GM12874 (cell line): ENCODE measurements around the gene RPS8.

ENCODE experiments used
- TF ChIP-seq, protein P1 (sequence below): IDR thresholded peaks from 2 replicates; pipeline ENCODE4 v1.5.1; 2011; ENCODE audit warnings: low read depth, mild to moderate bottlenecking, control low read depth, low read length, moderate library complexity; ENCODE audit not compliant: insufficient read depth

The RPS8 gene

DNA sequence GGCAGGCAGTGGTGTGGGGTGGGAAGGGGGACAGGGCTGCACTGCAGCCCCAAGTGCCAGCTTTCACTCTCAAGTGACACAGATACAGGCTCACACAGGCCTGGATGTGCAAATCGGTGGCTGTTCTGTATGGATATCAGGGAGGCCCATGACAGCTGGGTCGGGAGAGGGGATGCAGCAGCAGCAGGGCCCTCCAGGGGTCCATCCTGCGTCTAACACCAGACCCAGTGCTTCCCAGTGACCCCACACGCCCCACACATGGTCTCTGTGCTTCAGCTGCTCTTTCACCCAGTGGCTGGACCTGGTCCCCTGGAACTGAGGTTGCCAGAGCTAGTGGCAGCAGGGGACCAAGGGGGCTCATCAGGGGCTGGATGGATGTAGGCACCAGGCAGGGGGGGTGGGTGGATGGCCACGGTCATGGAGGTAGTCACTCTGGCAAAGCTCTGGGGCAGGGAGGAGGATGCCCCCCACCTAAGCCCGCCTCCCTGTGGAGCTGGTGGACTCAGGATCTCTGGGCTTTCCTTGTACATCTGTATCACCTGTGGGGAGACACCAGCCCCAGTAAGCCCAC, 46.9 kb downstream of the RPS8 start:
- TF ChIP-seq, protein P1, sequence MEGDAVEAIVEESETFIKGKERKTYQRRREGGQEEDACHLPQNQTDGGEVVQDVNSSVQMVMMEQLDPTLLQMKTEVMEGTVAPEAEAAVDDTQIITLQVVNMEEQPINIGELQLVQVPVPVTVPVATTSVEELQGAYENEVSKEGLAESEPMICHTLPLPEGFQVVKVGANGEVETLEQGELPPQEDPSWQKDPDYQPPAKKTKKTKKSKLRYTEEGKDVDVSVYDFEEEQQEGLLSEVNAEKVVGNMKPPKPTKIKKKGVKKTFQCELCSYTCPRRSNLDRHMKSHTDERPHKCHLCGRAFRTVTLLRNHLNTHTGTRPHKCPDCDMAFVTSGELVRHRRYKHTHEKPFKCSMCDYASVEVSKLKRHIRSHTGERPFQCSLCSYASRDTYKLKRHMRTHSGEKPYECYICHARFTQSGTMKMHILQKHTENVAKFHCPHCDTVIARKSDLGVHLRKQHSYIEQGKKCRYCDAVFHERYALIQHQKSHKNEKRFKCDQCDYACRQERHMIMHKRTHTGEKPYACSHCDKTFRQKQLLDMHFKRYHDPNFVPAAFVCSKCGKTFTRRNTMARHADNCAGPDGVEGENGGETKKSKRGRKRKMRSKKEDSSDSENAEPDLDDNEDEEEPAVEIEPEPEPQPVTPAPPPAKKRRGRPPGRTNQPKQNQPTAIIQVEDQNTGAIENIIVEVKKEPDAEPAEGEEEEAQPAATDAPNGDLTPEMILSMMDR: no peak

DNA sequence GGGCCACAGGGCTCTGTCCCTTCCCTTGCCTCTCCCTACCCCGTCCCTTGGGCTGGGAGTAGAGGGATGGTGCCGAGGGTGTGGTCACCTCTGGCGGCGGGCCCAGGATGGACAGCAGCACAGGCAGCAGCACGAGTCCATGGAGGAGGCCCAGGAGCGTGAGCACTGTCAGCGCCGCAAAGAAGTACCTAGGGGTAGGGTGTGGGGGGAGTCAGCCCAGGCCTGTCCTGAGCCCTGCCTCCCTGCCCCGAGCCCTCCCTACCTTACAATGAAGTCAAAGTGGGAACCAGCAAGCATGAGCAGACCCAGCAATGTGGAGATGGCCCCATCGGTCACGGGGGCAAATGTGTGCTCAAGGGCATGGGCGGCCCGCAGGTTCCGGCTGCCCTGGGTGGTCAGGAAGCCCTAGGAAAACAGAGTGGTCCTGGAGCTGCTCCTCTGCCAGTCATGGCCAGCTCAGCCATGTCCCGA, 47.7 kb downstream of the RPS8 start:
- TF ChIP-seq, protein P1: no peak

DNA sequence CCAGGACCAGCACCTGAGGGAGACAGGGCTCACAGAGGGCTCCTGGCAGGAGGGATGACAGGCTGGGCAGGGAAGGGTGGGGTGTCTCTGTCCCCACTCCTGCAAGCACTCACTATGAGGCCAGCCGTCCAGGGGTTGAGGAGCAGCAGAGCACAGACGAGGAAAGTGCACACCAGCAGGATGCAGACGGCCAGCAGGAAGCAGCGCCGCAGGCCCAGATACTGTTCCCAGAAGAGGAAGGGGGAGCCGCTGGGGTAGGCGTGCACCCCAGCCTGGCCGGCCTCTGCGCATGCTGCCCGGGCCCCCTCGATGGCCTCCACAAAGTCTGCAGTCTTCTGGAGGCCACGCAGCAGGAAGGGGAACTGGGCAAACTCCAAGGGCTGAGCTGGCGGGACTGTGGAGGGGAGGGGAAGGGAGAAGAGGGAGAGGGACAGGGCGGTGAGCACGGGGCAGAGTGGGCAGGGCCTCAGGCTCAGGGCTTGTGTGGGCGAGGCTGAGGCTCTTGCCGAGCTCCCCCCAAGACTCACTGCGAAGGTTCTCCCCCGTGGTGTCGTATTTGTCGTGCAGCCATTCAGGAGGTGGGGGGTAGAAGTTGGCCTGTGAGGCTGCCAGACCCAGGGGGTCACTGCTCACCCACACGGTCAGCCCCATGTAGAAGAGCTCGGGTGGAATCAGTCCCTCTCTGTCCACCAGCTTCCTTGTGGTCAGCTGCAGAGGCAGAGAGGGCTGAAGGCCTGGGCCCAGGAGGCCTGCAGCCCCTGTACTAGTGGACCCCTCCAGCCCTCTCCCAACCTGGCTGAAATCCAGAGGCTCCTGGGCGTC, 51.2 kb downstream of the RPS8 start:
- TF ChIP-seq, protein P1: no peak

DNA sequence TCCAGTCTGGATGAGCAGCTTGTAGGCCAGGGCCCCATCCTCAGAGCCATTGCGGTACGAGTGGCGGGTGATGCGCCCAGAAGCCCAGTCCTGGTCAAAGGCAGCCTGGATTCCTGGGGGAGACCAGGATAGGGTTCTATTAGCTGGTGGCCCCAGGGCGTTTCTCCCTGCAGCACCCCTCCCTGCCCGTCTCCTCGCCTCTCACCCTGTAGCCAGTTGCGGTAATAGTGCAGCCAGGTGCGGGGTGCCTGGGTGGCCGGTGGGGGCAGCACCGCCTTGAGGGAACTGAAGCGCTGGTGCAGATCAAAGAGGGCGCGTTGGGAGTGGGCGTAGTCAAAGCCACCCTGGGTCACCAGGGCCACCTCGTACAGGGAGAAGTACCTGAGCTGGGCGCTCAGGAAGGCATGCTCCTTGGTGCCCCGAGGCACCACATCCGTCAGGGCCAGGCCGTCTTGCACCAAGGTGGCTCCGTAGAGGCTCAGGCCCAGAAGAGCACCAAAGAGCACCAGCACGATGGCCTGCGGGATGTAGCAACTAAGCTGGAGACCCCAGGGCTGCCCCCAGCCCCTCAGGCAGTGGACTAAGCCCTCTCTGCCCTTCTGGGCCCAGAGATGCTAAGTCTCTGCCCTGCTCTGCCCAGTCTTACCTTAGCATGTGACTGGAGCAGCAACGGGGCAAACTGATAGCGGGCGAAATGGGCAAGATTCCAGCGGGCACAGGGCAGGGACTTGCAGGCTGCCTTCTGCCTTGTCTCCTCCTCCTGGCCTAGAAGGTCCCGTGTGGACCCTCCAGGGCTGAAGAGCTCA, 52.1 kb downstream of the RPS8 start:
- TF ChIP-seq, protein P1: 0 out of 2 replicates have a peak, but pooled peaks have one; percentile 14

DNA sequence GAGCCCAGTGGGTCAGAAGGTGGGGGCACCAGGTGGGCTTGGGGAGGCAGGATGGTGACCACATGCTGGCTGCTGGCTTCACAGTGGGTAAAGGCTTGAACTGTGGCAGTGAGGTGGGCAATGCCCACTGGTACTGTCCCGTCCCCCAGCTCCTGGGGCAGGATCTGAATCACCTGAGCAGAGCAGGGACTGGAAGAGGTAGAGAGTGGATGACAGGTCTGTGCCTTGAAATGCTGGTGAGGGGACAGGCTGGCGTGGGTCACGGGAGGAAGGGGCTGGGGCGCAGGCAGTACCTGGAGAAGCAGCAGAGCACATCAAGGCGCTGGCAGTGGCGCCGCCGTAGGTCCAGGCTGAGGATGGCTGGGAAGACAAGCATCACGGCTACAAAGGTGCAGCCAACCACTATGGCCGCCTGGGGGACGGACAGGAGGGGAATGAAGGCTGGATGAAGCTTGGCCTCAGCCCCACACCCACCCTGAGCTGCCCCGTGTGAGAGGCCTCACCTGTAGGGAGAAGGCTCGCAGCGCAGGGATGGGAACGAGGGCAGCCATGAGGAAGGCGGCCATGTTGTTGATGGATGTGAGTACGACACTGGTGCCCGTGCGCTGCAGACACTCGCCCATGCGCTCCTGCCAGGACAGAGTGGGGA, 52.8 kb downstream of the RPS8 start:
- TF ChIP-seq, protein P1: no peak
